T-helper 22 cell (primary cell): ENCODE measurements around the gene NPDC1.
"Not testable (repeated sequence)": the region's sequence is repeated elsewhere in the genome, so short reads cannot be mapped to it uniquely, and the experiment has no call there.

ENCODE experiments used
- DNase-seq: peaks from one replicate; pipeline ENCODE4 v3.0.0-alpha.2; 2020; ENCODE audit warnings: low read depth

Gene NPDC1

DNA sequence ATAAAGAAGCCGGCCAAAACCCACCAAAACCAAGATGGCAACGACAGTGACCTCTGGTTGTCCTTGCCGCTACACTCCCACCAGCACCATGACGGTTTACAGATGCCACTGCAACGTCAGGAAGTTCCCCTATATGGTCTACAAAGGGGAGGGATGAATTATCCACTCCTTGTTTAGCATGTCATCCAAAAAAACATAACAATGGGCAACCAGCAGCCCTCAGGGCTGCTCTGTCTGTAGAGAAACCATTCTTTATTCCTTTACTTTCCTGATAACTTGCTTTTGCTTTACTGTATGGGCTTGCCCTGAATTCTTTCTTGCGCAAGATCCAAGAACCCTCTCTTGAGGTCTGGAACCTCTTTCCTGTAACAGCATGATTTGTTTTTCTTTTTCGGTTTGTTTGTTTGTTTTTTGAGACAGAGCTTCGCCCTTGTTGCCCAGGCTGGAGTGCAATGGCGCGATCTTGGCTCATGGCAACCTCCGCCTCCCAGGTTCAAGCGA, 29.3 kb upstream of the NPDC1 start:
- DNase-seq: no peak

- DNase-seq: no peak
These were observed 28.8 kb upstream of the NPDC1 start for GRCh38 chr9:137074657-137075274.

DNA sequence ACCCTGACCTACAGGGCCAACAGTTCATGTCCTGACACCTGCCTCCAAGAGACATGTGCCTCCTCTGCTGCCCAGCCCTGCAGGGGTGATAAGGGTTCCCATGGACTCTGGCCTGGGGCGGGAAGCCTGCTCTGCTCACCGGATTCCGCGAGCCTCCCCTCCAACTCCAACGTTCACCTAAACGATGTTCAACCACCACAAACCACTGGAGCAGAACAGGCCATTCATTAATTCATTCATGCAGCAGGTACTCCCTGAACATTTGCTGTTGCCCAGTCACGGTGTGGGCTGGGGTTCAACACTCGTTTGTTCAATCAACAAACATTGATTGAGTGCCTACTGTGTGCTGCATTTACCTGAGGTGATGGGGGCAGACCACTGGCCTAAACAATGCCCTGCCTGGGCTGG, 28.0 kb upstream of the NPDC1 start:
- no peak for DNase-seq

- no peak for DNase-seq
These were observed 25.3 kb upstream of the NPDC1 start for GRCh38 chr9:137071282-137071681.

DNA sequence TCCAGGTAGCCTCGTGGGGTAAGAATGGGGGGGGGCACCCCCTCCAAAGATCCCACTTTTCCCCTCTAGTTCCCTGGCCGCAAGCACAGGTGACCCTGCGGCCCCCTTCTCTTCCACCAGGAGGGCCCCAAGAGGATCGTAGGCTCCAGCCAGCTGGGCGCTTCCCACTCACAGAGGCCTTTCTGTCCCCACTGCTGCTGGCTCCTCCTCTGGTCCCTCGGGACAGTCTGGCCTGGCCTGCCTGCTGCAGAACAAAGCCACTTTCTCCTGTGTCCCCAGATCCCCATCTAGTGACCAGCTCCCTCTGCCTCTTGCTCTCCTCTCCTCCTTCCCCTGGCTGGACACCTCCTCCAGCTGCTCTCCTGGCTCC, 24.9 kb upstream of the NPDC1 start:
- DNase-seq: no peak

DNA sequence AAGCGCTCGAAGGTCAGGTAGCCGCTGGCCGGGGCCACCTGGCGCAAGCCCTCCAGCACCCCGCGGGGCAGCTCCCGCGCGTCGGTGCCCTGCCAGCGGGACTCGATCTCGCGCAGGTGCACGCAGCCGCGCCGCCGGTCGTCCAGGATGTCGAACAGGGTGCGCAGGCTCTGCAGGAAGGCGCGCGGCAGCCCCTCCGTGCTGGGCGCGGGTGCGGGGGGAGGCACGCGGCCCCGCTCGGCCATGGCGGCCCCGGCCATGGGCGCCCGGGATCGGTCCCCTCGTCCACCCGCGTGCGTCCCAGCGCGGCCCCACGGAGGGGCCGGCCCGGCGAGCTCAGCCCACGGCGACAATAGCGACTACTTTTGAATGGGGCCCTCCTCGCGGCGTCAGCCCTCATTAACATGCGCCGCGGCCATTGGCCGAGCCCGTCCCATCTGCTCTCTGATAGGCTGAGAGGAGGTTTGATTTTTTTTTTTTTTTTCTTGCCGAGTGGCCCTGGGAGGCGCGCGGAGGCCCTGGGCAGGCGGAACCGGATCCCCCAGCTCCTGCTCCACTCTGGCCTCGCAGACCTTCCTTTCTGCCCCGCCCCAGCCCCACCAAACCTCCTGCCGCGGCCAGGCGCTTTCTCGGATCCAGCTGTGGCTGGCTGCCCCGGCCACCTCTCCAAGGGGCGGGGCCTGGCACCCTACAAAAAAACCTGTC, 24.4 kb upstream of the NPDC1 start, which contains the start of gene SAPCD2:
Gene SAPCD2 (minus strand): TSS at position 357 of the 705 bp plus-strand sequence. CDS start 97 bp downstream, at position 260.
- DNase-seq: peak; percentile 77

DNA sequence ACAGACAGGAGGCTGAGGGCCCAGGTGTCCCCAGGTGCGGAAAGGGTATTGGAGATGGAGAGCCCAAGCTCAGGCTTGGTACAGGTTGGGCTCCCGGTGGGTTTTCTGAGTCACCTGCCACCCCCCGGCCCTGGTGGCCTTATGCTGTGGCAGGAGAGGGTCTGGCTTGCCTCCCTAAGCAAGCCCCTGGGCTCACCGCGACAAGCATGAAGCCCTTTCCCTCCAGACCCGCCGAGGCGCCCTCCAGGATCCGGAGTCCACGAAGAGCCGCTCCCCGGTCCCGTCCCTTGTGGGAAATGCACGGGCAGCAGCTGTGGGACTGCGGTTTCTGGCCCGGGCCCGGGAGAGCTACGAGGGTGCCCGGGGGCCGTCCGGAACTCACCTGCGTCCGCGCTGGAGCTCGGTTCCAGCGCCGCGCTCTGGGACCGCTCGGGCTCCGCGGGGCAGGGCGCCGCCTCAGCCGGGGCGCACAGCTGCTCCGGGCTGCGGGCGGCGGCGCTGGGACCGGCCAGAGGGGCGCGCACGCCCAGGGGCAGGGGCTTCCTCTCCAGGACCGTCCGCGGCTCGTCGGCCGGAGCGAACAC, 23.6 kb upstream of the NPDC1 start:
- no peak for DNase-seq

- DNase-seq: no peak
These were observed 22.8 kb upstream of the NPDC1 start for GRCh38 chr9:137068539-137069507.

- DNase-seq: peak; percentile 68
These were observed 22.0 kb upstream of the NPDC1 start for GRCh38 chr9:137067860-137068538.

GRCh38 chr9:137066096-137066861, 20.3 kb upstream of the NPDC1 start:
- no peak for DNase-seq

DNA sequence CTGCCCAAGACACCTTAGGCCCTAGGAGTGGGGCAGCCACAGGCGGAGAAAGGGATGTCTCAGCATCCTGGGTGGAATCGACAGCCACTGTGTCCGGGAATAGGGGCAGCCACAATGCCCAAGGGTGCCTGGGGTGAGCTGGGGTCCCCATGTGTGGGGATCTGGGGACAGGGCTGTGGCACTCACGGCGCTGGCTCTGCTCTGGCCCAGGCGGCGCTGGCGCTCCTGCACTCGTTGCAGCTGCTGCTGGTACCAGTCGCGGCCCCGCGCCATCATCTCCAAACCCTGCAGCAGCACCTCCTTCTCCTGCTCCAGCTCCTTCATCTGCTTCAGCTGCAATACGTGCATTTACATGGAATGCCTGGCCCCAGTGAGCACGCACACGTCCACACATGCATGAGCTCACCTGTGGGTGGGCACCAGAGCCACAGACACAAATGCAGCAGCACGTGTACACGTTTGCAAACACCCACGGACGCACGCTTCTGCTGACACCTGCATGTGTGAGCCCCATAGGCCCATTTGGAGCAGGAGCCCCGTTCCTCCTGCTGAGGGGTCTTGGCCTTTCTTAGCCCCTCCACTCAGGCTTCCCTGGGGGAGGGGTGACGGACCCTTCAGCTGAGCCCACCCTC, 19.5 kb upstream of the NPDC1 start:
- DNase-seq: no peak

DNA sequence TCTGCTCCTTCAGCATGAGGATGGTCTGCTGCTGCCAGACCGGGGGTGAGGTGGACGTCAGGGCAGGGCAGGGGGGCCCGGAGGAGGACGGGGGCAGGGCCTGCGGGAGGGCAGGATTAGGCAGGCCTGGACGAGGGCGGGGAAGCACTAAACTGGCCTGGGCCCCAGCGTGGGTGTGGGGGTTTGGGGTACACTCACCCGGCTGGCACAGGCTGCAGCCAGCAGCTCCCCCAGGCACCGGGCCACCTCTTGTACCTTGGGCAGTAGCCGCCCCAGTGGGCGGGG, 18.8 kb upstream of the NPDC1 start:
- DNase-seq: no peak

- no peak for DNase-seq
These were observed 18.3 kb upstream of the NPDC1 start for GRCh38 chr9:137064027-137064879.

- no peak for DNase-seq
These were observed 17.5 kb upstream of the NPDC1 start for GRCh38 chr9:137063311-137064026.

DNA sequence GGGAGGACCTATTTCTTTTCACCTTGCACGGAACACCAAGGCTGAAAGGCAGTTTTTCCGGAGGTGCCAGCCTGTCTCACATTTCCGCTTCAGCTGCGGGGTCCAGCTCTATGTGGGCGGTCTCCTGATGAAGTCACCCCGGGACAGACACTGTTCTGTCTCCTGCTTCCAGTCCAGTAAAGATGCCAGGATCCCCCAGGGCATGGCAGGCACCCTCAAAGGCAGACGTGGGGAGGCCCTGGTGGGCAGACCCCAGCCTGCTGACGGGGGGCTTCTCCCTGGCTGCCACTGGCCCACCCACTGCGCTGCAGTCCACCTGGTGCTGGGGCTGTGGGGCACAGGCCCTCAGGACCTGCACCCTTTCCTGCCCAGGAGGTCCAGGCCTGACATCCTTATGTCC, 16.8 kb upstream of the NPDC1 start:
- not testable (repeated sequence) for DNase-seq

- no peak for DNase-seq
These were observed 16.4 kb upstream of the NPDC1 start for GRCh38 chr9:137062384-137062783.

GRCh38 chr9:137058521-137059234, 12.7 kb upstream of the NPDC1 start:
- DNase-seq: no peak

DNA sequence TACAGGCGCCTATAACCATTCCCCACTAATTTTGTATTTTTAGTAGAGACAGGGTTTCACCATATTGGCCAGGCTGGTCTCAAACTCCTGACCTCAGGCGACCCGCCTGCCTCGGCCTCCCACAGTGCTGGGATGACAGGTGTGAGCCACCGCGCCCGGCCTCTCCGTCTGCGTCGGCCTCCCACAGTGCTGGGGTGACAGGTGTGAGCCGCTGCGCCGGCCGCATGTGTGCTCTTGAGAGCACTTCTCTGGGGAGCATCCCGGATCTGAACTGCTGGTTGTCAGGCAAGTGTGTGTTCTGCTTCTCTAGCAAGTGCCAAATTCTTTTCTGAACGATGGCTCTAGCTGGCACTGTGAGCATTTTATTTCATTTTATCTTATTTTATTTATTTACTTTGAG, 11.6 kb upstream of the NPDC1 start:
- DNase-seq: no peak
